ENCODE data around the gene RBM23. TPM values are rescaled to one million over a fixed set of nuclear protein-coding genes. Genes with fewer than 3 reads are reported as not detected.

RBM23 gene
- total RNA-seq, 4 donors from 2014 or later = 49.7 to 2,239 (median 990) TPM

- TF ChIP-seq POLR2A (IDR thresholded peaks at IDR 0.05) (no peak), CTCF (IDR thresholded peaks at IDR 0.05) (no peak)
- Histone ChIP-seq H3K9me3 (no peaks in the 10 kb centered on the region), H3K4me3 (no peak overlapping the region), H3K27me3 (no peaks in the 10 kb centered on the region), H3K4me1 (no peaks in the 10 kb centered on the region), H3K36me3 (no peaks in the 10 kb centered on the region), H3K27ac (no peak overlapping the region)
- intact Hi-C loops (cut with DNase I; ENCODE audit: low total_unique reads) = no loop called here
- no peak for DNase-seq
These were observed 41.9 kb downstream of the RBM23 start for GRCh38 chr14:22877000-22877501.

GRCh38 chr14:22875748-22876319 is 43.1 kb downstream of the RBM23 start:
- Histone ChIP-seq H3K27me3 (no peaks in the 10 kb centered on the region), H3K27ac (no peak overlapping the region), H3K4me1 (no peaks in the 10 kb centered on the region), H3K9me3 (no peaks in the 10 kb centered on the region), H3K36me3 (no peaks in the 10 kb centered on the region), H3K4me3 (no peak overlapping the region)
- intact Hi-C loops (cut with DNase I; ENCODE audit: low total_unique reads) = no loop called here
- no peak for DNase-seq
- TF ChIP-seq POLR2A (IDR thresholded peaks at IDR 0.05) (no peak), CTCF (IDR thresholded peaks at IDR 0.05) (no peak)

GRCh38 chr14:22875003-22875747 is 43.8 kb downstream of the RBM23 start:
- DNase-seq = no peak
- peaks cover under 1 to 1% of the 10 kb centered on the region in 2 donors for H3K4me1 ChIP-seq
- H3K9me3 ChIP-seq = no peaks in the 10 kb centered on the region
- no peaks in the 10 kb centered on the region for H3K27me3 ChIP-seq
- H3K4me3 ChIP-seq = no peak overlapping the region
- intact Hi-C loops (cut with DNase I; ENCODE audit: low total_unique reads) = no loop called here
- no peak overlapping the region for H3K27ac ChIP-seq
- no peaks in the 10 kb centered on the region for H3K36me3 ChIP-seq
- TF ChIP-seq POLR2A (IDR thresholded peaks at IDR 0.05) (no peak), CTCF (IDR thresholded peaks at IDR 0.05) (no peak)

- Histone ChIP-seq H3K4me3 (peak overlapping the region; percentile 74 to 86), H3K27me3 (no peaks in the 10 kb centered on the region), H3K36me3 (no peaks in the 10 kb centered on the region), H3K27ac (peak overlapping the region; percentile 97 to 100), H3K9me3 (no peaks in the 10 kb centered on the region), H3K4me1 (peaks cover 4% of the 10 kb centered on the region in 2 donors)
- no peak for TF ChIP-seq POLR2A (IDR thresholded peaks at IDR 0.05)
- no peak for TF ChIP-seq CTCF (IDR thresholded peaks at IDR 0.05)
- no peak for DNase-seq
- intact Hi-C loops (cut with DNase I; ENCODE audit: low total_unique reads) = no loop called here
These were observed 46.0 kb downstream of the RBM23 start for GRCh38 chr14:22872833-22873520.

Measured in uterus (tissue), 4 donors.